Stimulated activated naive CD4-positive, alpha-beta T cell treated with Interleukin-2 at 50 U/mL for 16 hours (primary cell): Measurements from ENCODE around the gene KLC1.
"Not testable (repeated sequence)": the region's sequence is repeated elsewhere in the genome, so short reads cannot be mapped to it uniquely, and the experiment has no call there.

Experiments used
- DNase-seq: peaks from one replicate; lab custom pipeline; 2025; lab: John Stamatoyannopoulos, UW

KLC1 gene

DNA sequence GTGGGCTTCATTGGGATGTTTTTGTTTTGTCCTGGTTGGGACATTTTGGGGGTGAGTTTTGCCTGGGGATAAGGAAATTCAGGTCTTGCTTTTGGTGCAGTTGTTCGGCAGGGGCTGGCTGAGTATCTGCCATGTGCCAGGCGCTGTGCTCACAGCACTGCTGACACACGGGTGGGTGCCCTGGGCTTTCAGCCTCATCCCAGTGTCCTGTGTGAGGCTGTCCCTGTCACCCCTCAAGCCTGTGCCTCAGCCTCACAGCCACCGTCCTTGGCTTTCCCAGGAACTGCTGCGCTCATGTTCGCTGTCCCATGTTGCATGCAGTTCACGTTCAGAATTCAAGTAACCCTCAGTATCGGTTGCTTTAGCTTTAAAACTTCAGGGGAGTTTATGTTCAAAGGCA lies 61.3 kb downstream of the KLC1 start:
- no peak for DNase-seq

DNA sequence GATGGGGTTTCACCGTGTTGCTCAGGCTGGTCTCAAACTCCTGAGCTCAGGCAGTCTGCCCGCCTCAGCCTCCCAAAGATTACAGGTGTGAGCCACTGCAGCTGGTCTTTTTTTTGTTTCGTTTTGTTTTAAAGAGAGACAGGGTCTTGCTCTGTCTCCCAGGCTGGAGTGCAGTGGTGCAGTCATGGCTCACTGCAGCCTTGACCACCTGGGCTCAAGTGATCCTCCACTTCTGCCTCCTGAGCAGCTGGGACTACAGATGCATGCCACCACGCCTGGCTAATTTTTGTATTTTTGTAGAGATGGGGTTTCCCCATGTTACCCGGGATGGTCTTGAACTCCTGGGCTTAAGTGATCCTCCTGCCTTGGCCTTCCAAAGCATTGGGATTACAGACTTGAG lies 62.6 kb downstream of the KLC1 start:
- DNase-seq, result not testable (repeated sequence)

DNA sequence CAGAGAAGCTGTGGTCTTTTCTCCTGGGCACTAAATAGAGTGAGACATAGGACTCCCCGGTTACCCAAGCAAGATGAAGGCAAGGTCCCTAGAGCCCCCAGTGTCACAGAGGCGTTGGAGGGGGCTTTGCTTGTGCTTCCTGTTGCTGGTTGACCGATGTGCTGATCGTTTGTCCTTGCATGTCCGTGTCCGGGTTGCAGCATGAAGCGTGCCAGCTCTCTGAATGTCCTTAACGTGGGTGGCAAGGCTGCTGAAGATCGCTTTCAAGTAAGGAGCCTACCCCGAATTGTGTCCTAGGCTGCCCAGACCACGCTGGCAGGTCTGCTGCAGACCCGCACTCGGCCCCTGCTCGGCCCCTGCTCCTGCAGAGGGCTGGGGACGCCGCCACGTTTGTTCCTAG lies 63.1 kb downstream of the KLC1 start:
- DNase-seq, result no peak

GRCh38 chr14:103692871-103693270 lies 63.9 kb downstream of the KLC1 start:
- no peak for DNase-seq

DNA sequence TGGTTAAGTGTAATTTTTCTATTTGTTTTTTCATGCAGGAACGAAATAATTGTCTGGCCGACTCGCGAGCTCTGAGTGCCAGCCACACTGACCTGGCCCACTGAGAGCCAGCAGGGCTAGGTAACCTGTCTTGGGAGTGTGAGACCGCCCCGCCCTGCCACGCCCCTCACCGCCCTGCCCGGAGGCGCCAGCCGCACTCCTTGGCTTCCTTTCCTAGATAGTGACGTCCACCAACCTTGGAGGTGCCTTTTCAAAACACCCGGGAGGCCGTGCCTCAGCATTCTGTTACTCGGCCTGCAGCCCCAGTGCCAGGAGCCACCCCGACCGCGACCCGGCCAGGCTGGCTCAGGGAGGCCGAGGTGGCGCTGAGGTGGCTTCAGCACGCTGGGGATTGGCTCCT lies 64.5 kb downstream of the KLC1 start:
- DNase-seq, result no peak

DNA sequence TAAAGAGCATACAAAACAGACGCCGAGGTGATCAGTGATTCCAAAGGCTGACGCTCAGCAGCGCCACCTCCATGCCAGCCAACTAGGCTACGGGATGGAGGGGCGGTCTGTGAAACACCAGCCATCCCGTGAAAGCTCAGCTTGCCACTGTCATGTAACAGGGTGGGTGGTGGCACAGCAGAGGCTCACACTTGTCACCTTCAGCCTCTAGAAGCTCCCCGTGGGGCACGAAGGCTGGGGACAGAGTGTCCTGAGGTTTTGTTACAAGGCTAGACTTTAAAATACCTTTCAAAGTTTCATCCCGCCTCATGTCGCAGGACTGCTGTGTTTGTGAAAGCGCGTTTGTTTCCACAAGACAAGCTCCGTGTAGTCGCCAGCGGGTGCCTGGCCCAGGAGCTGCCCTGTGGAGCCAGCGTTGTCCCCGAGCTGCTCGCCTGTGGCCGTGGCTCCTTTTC lies 65.6 kb downstream of the KLC1 start:
- DNase-seq, result no peak

GRCh38 chr14:103695296-103696069 lies 66.5 kb downstream of the KLC1 start:
- no peak for DNase-seq

DNA sequence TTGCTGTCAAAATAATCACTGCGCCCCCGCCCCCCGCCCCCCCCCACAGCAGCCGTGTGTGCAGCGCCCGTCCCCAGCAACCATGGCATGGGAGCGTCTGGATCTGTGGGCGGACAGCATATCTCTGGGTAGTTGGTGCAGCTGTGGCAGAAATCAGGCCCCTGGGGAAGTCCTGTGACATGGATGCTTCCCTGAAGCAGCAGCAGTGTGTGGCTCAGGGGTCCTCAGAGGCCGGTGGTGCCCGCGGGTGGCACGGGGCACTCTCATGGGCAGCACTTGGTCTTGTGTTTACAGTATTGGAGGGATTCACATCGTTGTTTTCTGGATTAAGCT lies 67.0 kb downstream of the KLC1 start:
- DNase-seq, result no peak

DNA sequence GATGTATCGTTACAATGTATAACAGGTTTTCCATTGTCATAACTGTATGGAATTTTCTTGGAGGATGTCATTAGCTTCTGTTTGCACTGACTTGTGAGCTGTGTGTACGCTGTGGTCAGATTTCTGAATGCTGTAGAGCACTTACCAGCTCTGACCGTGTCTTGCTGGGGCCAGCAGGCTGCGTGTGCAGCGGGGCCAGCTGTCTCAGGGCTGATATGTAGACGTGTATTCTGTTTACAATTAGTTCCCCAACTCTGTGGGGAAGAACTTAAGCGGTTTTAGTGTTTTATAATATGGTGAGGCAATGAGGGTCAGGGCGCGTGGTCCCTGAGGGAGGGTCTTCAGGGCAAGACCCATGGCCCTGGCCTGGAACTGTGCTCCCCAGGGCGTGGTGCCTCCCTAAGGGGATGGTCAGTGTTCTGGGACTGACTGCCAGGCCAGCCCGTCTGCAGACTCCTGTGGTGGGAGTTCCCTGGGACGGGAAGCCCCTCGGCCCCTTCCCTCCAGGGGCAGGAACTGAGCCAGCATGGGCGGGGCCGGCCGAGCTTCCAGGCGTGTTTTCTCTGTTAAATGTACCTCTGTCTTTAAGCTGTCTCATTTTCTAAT lies 67.6 kb downstream of the KLC1 start:
- no peak for DNase-seq

DNA sequence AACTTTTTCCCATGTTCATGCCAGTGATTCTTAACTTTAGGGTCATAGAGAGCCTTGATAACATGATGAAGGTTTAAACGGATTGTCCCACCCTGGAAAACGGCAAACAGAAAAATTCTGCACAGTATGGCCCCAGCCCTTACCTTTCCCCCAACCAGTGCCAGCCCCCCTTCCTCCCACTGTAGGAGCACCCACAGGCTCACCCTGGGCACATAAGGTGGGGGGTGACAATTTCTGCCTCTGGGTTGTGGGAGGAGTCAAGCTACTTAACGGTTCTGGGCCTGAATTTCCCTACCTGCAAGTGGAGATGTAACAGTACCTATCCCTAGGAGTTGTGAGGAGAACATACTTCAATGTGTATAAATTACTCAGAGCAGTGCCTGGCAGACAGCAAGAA lies 68.2 kb downstream of the KLC1 start:
- DNase-seq, result no peak

DNA sequence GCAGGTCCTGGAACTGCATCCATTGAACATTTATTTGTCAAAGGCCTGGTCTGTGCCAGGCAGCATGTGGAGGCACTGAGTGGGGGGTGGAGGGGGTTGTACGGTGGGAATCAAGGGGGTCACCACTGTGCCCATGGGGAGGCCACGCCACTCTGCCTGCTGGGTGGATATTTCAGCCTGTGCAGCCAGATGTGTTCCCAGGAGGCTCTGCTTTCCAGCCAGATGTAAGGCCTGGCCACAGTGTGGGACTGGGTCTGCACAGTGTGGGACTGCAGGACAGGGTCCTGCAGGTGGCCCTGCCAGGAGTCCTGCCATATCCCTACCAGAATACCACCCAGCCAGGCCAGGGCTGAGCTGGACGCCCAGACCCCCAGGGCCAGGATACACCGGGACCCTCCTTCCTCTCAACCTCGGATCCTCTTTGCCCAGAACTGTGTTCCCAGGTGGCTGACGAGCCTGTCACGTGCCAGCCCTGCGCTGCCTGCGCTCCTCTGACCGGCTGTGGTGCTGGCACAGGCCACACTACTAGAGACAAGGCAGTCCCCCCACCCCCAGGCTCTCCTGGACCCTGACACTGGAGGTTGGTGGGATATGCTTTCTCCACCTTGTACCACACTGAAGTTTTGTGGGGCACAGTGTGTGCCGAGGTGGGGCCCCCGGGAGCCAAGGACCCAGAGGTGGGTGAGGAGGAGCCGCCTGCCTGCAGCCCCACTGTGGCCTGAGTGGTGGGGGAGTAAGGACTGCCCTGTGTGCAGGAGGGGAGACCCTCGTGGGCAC lies 68.8 kb downstream of the KLC1 start:
- DNase-seq, result no peak

DNA sequence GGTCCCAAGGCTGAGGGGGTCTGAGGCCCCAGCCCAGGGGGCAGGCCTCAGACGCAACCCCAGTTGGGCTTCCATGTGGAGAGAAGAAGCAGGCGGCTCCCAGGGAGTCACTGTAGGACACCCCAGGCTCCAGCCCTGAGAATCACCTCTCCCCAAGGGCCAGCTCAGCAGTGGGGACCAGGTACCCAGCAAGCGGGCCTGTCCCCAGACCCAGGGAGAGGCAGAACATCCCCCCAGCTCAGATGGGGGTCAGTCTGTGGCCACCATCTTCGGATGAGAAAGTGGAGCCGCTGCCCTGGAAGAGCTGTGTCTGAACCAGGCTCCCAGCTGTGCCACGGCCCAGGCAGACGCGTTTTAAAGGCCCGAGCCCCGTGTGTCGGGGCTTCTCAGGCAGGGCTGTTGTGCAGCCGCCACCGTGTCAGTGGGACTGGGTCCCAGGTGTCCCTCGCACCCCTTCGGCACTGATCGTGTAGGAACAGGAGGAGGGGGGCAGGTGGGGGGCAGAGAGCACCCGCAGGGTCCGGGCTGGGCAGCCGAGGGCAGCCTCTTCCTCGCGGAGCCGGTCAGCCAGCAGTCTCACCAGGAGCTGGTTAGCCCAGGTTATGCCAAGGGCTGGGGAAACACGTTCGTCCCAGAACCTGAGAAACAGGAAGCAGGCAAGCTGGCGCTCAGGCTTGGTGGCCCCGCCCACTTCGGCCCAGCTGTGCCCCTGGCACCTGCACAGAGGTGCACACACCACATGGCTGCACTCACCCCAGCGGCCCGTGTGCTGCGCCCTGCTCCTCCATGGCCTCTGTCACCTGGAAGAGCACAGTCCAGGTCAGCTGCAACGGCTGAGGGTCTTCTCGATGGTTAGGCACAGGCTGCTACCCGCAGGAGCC lies 69.6 kb downstream of the KLC1 start:
- no peak for DNase-seq

- no peak for DNase-seq
These were observed 70.2 kb downstream of the KLC1 start for GRCh38 chr14:103699261-103699661.

- DNase-seq, result no peak
These were observed 71.1 kb downstream of the KLC1 start for GRCh38 chr14:103699901-103700752.

- no peak for DNase-seq
These were observed 71.9 kb downstream of the KLC1 start for GRCh38 chr14:103700753-103701490.

- no peak for DNase-seq
These were observed 73.1 kb downstream of the KLC1 start for GRCh38 chr14:103702095-103702494.

DNA sequence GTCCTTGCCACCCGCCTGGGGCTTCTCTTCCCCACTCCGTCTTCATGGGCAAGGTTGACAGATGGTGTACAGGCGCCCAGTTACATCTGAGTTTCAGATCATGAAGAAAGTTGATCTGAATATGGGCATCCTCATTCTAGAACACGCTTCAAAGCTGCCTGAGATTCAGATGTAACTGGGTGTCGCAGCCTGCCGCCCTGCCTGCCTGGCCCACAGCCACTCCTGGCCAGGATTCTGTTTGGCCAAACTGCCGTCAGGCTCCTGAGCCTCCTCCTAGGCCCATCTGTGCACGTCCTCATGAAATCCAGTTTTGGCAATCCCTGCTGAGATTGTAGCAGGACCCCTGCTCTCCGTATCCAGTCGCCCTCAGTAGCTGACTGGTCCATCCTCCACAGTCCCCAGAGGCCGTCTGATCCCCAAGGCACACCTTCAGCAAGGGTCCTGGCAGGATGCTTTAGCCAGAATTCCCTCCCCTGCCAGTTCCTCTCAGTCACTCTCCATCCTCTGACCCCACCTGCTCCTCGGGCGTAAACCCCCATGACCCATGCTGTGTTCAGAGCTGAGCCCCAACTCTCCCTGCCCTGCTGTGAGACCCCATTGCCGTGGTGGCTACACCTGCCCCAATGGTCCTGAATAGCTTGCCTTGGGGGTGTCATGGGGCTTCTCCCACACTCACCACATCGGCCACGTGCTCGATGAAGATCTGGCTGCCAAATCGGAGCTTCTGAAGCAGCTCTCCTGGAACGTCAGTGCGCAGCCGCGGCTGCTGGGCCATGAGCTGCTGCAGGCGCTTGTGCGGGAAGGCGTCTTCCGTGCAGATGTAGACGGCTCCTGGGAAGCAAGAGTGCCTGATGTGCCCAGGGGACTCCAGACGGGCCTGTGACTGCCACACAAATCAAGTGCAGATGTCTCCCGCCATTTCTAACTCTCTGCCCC lies 73.8 kb downstream of the KLC1 start:
- DNase-seq, result no peak

- DNase-seq, result no peak
These were observed 74.7 kb downstream of the KLC1 start for GRCh38 chr14:103703433-103704385.
